HG02623 (cell line): ENCODE measurements around the gene LTV1.

ENCODE experiments used
- ATAC-seq: cut with Tn5 transposase; IDR thresholded peaks from one replicate; pipeline ENCODE4 v1.9.1; 2021; ENCODE audit warnings: moderate library complexity; ENCODE audit not compliant: unreplicated experiment

LTV1 gene

GRCh38 chr6:143884216-143884900, 41.2 kb downstream of the LTV1 start:
- no peak for ATAC-seq

DNA sequence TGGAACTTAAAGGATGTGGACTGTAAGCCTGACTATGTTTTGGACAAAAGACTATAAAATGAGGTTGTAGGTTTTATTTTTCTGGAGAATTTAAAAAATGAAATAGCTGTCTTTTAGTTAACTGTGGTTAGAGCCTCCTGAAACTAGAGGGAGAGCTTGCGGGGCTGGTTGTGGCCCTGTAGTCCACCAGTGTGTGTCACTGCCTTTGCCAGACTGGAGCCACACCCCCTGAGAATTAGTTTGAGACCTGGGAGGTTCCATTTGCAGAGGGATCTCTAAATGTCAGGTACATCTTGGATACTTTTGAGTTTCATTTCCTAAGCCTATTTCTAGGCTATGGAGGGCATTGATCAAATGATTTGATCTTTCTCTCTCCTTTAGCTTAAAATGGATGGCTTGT, 42.0 kb downstream of the LTV1 start:
- ATAC-seq = no peak

DNA sequence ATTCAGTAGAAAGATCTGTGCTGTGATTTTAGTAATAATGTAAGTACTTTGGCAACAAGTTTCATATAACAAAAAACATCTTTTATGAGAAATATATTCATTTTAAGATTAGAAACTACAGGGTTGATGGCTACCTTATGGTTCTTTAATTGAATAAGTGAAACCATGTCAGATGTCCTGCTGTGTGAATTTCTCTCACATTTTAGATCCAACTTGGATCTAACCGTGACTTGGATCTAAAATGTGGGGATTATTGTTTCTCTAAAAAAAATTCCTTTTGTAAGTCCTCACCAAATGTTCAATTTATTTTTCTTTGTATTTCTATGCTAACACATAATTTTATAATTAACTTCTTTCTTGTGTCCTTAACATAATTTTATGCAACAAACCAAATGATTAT, 51.5 kb downstream of the LTV1 start:
- ATAC-seq = no peak

GRCh38 chr6:143896126-143896860, 53.2 kb downstream of the LTV1 start:
- ATAC-seq = no peak

GRCh38 chr6:143900358-143900757, 57.2 kb downstream of the LTV1 start:
- ATAC-seq = no peak

- peak; percentile 95 for ATAC-seq
Measured at GRCh38 chr6:143901885-143902750, 59.0 kb downstream of the LTV1 start.

DNA sequence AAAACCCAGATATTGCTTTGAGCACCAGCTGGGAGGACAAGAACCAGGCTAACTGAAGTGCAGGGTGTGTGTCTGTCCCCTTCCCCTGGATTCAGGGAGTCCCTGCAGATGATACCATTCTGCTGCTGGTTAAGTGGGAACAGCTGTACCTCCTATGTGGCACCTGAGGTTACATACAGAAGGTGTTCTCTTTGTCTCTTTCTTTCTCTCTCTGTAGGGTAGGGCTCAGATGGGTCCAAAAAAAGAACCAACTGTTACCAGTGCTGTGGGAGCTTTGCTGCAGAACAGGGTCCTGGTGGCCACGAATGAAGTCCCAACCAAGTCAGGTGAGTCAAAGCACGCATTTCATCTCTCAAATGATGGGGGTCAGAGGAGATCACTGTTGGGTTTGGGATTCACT, 59.7 kb downstream of the LTV1 start:
- no peak for ATAC-seq

DNA sequence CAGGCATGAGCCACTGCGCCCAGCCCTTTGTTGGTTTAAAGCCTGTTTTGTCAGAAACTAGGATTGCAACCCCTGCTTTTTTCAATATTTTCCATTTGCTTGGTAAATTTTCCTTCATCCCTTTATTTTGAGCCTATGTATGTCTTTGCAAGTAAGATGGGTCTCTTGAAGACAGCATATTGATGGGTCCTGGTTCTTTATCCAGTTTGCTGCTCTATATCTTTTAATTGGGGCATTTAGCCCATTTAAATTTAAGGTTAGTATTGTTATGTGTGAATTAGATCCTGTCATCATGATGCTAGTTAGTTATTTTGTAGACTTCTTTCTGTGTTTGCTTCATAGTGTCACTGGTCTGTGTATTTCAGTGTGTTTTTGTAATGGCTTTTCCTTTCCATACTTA, 67.9 kb downstream of the LTV1 start:
- no peak for ATAC-seq

DNA sequence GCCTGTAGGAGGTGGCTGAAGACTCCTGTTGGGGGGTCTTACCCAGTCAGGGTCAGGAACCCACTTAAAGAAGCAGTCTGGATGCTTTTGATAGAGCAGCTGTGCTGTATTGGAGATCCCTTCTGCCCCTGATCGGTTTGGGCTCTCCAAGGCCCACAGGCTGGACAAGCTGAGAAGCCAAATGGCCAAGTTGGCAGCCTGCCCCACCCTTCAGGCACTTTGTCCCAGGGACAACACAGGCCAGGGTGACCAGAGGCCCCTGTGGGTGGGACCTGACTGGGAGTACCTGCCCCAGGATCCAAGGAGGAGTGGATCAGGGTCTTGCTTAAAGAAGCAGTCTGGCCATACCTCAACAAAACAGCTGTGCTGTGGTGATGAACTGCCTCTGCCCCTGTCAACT, 69.5 kb downstream of the LTV1 start:
- no peak for ATAC-seq
